Measurements from ENCODE around the gene GSN. TPM values are rescaled to one million over a fixed set of nuclear protein-coding genes. Genes with fewer than 3 reads are reported as not detected.

Gene GSN
- total and polyA plus RNA-seq, 4 donors: 133 to 468 (median 233) TPM

DNA sequence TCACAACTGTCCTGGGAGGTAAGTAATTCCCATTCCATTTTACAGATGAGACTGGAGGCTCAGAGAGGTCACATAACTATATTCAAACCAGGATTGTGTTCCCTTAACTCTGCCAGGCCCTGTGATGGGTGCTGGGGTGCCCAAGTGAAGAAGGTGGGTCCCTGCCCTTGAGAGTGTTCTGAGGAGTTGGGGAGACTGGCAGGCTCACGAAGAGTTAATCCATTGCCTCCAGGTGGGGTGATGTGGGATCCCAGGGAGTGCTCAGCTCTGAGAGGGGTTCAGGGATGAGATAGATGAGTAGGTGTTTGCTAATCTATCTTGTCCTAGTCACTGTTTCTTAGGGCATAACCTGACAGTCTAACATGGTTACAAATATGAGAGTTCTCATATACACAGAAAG, 36.7 kb downstream of the GSN start:
- 94 to 96% methylated on average over 1 of the region's 1 CpG for WGBS, 2 donors
- Histone ChIP-seq H3K4me3 (no peak overlapping the region), H3K9ac (ENCODE audit: insufficient read depth in 1 of 2, low read length in 2 of 2) (no peak overlapping the region), H3K36me3 (ENCODE audit: control insufficient read depth in 4 of 4, insufficient read depth in 4 of 4, low read length in 4 of 4) (peaks cover 0 to 44% (median 5%) of the 10 kb centered on the region in 4 donors), H3K4me1 (ENCODE audit: control insufficient read depth in 5 of 5, insufficient read depth in 5 of 5, low read length in 5 of 5) (peaks cover 0 to 14% (median 6%) of the 10 kb centered on the region in 5 donors), H3K9me3 (ENCODE audit: control insufficient read depth in 4 of 4, insufficient read depth in 3 of 4, low read length in 3 of 4) (no peaks in the 10 kb centered on the region), H3K27me3 (ENCODE audit: control insufficient read depth in 3 of 3, insufficient read depth in 3 of 3, low read length in 2 of 3) (no peaks in the 10 kb centered on the region), H3K27ac (ENCODE audit: low read depth in 1 of 2, low read length in 1 of 2) (no peak overlapping the region)
- ATAC-seq (ENCODE audit: insufficient read depth, low FRiP score): no peak
- DNase-seq: no peak
- TF ChIP-seq, protein P1, sequence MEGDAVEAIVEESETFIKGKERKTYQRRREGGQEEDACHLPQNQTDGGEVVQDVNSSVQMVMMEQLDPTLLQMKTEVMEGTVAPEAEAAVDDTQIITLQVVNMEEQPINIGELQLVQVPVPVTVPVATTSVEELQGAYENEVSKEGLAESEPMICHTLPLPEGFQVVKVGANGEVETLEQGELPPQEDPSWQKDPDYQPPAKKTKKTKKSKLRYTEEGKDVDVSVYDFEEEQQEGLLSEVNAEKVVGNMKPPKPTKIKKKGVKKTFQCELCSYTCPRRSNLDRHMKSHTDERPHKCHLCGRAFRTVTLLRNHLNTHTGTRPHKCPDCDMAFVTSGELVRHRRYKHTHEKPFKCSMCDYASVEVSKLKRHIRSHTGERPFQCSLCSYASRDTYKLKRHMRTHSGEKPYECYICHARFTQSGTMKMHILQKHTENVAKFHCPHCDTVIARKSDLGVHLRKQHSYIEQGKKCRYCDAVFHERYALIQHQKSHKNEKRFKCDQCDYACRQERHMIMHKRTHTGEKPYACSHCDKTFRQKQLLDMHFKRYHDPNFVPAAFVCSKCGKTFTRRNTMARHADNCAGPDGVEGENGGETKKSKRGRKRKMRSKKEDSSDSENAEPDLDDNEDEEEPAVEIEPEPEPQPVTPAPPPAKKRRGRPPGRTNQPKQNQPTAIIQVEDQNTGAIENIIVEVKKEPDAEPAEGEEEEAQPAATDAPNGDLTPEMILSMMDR (IDR thresholded peaks at IDR 0.05; ENCODE audit: control extremely low read depth, extremely low read depth): no peak

DNA sequence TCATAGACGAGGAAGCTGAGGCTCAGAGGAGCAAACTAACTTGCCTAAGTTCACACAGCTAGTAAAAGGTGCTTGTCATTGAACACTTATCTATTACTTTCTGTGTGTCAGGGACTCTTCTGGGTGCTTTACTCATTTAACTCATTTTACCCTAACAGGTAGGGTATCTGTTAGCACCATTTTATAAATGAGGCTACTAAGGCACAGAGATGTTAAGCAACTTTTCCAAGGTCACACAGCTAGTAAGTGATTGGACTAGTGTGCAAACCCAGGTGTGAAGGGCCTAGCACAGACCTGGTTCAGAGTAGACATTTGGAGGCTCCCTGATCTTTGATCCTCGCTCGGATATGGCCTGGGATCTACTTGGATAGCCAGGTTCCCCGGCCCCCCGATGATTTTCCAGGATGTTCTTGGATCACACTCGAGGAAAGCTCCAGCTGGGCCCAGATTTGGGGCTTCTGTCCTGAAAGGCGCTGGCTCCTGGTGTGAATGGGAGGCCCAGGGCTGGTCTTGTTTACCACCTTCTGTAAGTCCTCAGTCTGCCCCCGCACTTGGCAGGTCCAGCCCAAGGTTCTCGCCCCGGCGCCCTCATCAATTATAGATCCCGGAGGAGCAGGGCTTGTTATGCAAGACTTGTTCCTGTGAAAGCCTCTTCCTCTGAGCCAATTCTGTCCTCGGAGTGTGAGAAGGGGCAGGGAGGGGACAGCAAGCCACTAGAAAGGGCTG, 37.5 kb downstream of the GSN start:
- WGBS, 2 donors: 68 to 71% methylated on average over 13 of the region's 13 CpGs
- Histone ChIP-seq H3K36me3 (ENCODE audit: control insufficient read depth in 4 of 4, insufficient read depth in 4 of 4, low read length in 4 of 4) (peaks cover under 1 to 45% (median 5%) of the 10 kb centered on the region in 4 donors), H3K9ac (ENCODE audit: insufficient read depth in 1 of 2, low read length in 2 of 2) (no peak overlapping the region), H3K27me3 (ENCODE audit: control insufficient read depth in 3 of 3, insufficient read depth in 3 of 3, low read length in 2 of 3) (no peaks in the 10 kb centered on the region), H3K27ac (ENCODE audit: low read depth in 1 of 2, low read length in 1 of 2) (no peak overlapping the region), H3K4me3 (no peak overlapping the region), H3K4me1 (ENCODE audit: control insufficient read depth in 5 of 5, insufficient read depth in 5 of 5, low read length in 5 of 5) (peaks cover 0 to 13% (median under 1%) of the 10 kb centered on the region in 5 donors), H3K9me3 (ENCODE audit: control insufficient read depth in 4 of 4, insufficient read depth in 3 of 4, low read length in 3 of 4) (no peaks in the 10 kb centered on the region)
- TF ChIP-seq, protein P1 (IDR thresholded peaks at IDR 0.05; ENCODE audit: control extremely low read depth, extremely low read depth): no peak
- DNase-seq: no peak
- peak; percentile 43 for ATAC-seq (ENCODE audit: insufficient read depth, low FRiP score)

DNA sequence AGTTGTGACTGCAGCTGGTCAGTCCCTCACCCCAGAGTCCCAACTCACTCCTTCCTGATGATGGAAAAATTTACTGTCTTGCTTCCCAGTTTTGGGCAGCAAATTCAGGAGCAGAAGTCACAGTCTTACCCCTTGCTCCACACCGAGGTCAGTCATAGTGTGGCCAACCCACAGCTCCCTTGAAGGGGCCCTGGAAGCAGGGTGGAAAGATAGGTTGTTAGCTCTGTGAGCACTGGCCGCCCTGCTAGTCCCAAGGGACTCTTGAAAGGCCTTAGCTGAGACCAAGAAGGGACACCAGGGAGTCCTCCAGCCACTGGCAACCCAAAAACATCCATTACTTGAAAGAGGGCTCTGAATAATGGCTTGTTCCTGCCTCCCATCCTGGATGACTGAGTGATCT, 40.0 kb downstream of the GSN start:
- WGBS, 2 donors: 85 to 98% methylated on average over 2 of the region's 2 CpGs
- Histone ChIP-seq H3K4me1 (ENCODE audit: control insufficient read depth in 5 of 5, insufficient read depth in 5 of 5, low read length in 5 of 5) (peaks cover 0 to 3% (median 0%) of the 10 kb centered on the region in 5 donors), H3K4me3 (no peak overlapping the region), H3K27me3 (ENCODE audit: control insufficient read depth in 3 of 3, insufficient read depth in 3 of 3, low read length in 2 of 3) (no peaks in the 10 kb centered on the region), H3K36me3 (ENCODE audit: control insufficient read depth in 4 of 4, insufficient read depth in 4 of 4, low read length in 4 of 4) (peaks cover 2 to 53% (median 14%) of the 10 kb centered on the region in 4 donors), H3K9me3 (ENCODE audit: control insufficient read depth in 4 of 4, insufficient read depth in 3 of 4, low read length in 3 of 4) (no peaks in the 10 kb centered on the region), H3K9ac (ENCODE audit: insufficient read depth in 1 of 2, low read length in 2 of 2) (no peak overlapping the region), H3K27ac (ENCODE audit: low read depth in 1 of 2, low read length in 1 of 2) (no peak overlapping the region)
- TF ChIP-seq, protein P1 (IDR thresholded peaks at IDR 0.05; ENCODE audit: control extremely low read depth, extremely low read depth): no peak
- DNase-seq: no peak
- no peak for ATAC-seq (ENCODE audit: insufficient read depth, low FRiP score)
